ENCODE measurements around the gene SRP9. TPM values are rescaled to one million over a fixed set of nuclear protein-coding genes. Genes with fewer than 3 reads are reported as not detected.

The SRP9 gene
- total RNA-seq, 1 donor from 2014 or later = 120 TPM

DNA sequence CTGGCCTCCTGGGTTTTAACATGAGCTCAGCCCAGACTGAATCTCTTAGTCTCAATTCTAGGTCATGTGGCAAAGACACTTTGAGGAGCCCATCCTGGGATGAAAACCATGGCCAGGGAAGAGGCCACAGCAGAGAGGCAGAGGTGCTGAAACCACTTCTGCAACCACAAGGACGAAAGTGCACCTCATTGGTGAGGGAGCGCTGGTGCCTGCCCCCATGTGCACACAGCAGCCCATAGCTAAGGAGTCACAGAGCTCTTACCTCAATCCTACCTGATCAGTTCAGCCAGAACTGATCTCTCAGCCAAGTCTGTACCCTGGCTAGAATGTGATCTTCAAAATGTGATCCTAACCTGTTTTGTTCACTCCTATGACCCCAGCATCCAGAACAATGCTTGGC is 32.9 kb upstream of the SRP9 start:
- Histone ChIP-seq H3K27ac (no peak overlapping the region), H3K4me1 (peaks cover 29% of the 10 kb centered on the region)
- intact Hi-C loops (cut with DNase I) = no loop called here

DNA sequence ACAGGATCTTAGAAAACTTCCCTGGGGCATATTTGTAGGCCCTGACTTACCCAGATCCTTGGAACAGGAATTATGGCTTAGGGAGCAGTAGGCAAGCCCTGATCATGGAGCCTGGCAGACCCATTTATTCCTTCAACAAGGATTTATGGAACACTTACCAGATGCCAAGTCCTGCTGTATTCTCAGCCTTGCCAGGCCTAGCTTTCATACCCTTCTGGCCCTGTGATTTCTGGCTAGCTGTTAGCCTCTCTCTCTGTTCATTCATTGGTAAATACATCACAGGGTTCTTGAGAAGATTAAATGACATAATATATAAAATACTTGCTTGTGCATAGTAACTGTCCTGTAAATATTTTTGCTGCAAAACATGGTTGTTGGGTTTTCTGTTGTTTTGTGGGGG is 32.4 kb upstream of the SRP9 start:
- TF ChIP-seq POLR2AphosphoS5 (IDR thresholded peaks at IDR 0.05; ENCODE audit: insufficient read depth in 1 of 2, low read depth in 1 of 2) (no peak), POLR2A (IDR thresholded peaks at IDR 0.05) (no peak)
- TF ChIP-seq, protein P1, sequence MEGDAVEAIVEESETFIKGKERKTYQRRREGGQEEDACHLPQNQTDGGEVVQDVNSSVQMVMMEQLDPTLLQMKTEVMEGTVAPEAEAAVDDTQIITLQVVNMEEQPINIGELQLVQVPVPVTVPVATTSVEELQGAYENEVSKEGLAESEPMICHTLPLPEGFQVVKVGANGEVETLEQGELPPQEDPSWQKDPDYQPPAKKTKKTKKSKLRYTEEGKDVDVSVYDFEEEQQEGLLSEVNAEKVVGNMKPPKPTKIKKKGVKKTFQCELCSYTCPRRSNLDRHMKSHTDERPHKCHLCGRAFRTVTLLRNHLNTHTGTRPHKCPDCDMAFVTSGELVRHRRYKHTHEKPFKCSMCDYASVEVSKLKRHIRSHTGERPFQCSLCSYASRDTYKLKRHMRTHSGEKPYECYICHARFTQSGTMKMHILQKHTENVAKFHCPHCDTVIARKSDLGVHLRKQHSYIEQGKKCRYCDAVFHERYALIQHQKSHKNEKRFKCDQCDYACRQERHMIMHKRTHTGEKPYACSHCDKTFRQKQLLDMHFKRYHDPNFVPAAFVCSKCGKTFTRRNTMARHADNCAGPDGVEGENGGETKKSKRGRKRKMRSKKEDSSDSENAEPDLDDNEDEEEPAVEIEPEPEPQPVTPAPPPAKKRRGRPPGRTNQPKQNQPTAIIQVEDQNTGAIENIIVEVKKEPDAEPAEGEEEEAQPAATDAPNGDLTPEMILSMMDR (IDR thresholded peaks at IDR 0.05) = no peak
- Histone ChIP-seq H3K9me3 (no peaks in the 10 kb centered on the region), H3K36me3 (no peaks in the 10 kb centered on the region), H3K27ac (peak overlapping the region; percentile 78), H3K4me1 (peaks cover 29% of the 10 kb centered on the region), H3K4me3 (no peak overlapping the region), H3K27me3 (no peaks in the 10 kb centered on the region)
- DNase-seq (ENCODE audit: extremely low spot score in 2 of 2) = no peak
- intact Hi-C loops (cut with DNase I) = no loop called here

More for the DNA sequence above, 32.9 kb upstream of the SRP9 start:
- DNase-seq (ENCODE audit: extremely low spot score in 2 of 2) = no peak
- no peak overlapping the region for H3K4me3 ChIP-seq
- H3K27me3 ChIP-seq = no peaks in the 10 kb centered on the region
- TF ChIP-seq POLR2A (IDR thresholded peaks at IDR 0.05) (no peak), POLR2AphosphoS5 (IDR thresholded peaks at IDR 0.05; ENCODE audit: insufficient read depth in 1 of 2, low read depth in 1 of 2) (no peak)
- TF ChIP-seq, protein P1 (IDR thresholded peaks at IDR 0.05) = no peak
- no peaks in the 10 kb centered on the region for H3K36me3 ChIP-seq
- no peaks in the 10 kb centered on the region for H3K9me3 ChIP-seq

DNA sequence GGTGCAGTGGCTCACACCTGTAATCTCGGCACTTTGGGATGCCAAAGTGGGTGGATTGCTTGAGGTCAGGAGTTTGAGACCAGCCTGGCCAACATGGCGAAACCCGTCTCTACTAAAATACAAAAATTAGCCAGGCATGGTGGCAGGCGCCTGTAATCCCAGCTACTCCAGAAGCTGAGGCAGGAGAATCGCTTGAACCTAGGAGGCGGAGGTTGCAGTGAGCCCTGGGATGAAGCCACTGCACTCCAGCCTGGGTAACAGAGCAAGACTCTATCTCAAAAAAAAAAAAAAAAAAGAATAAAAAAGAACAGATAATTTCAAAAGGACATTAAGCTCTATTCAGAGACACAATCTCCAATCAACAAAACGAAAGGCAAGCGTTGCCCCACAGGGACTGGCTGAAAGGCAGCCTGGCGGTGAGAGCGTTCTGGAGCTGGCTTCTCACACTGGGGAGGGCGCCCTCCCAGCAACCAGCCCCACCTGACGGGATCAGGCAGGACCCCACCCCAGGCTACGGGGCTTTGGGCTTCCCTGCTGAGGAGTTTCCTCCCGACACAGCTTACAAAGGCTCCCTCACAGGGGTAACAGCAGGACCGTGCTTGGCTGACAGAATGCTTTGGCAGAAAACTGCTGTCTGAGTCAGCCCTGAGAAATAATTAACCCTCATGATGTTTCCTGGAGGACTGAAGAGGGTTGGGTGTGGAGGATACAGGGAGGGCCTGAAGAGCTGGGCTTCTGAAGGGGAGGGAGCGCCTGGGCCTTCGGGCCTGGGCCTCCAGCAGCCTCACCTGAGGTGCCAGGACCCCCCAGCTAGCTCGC is 31.1 kb upstream of the SRP9 start:
- Histone ChIP-seq H3K4me3 (peak overlapping the region; percentile 31 to 48), H3K27ac (peak overlapping the region; percentile 78), H3K36me3 (no peaks in the 10 kb centered on the region), H3K27me3 (no peaks in the 10 kb centered on the region), H3K9me3 (no peaks in the 10 kb centered on the region), H3K4me1 (peaks cover 29% of the 10 kb centered on the region)
- no peak for DNase-seq (ENCODE audit: extremely low spot score in 2 of 2)
- TF ChIP-seq POLR2A (IDR thresholded peaks at IDR 0.05) (no peak), POLR2AphosphoS5 (IDR thresholded peaks at IDR 0.05; ENCODE audit: insufficient read depth in 1 of 2, low read depth in 1 of 2) (peak; percentile 86)
- TF ChIP-seq, protein P1 (IDR thresholded peaks at IDR 0.05) = no peak
- intact Hi-C loops (cut with DNase I) = no loop called here

DNA sequence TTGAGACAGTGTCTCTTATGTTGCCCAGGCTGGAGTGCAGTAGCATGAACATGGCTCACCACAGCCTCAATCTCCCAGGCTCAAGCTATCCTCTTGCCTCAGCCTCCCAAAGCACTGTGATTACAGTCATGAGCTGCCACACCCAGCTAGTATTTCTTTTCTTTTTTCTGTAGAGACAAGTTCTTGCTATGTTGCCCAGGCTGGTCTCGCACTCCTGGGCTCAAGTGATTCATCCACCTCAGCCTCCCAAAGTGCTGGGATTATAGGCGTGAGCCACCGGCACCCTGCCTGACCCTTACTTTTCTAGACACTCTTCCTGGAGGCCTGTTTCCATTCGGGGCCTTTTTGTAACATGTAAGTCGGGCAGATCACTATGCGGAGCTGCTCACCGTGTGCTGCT is 30.1 kb upstream of the SRP9 start:
- Histone ChIP-seq H3K4me3 (no peak overlapping the region), H3K4me1 (peaks cover 29% of the 10 kb centered on the region), H3K36me3 (no peaks in the 10 kb centered on the region), H3K27me3 (no peaks in the 10 kb centered on the region), H3K9me3 (no peaks in the 10 kb centered on the region), H3K27ac (peak overlapping the region; percentile 78)
- intact Hi-C loops (cut with DNase I) = no loop called here
- DNase-seq (ENCODE audit: extremely low spot score in 2 of 2) = no peak
- TF ChIP-seq POLR2AphosphoS5 (IDR thresholded peaks at IDR 0.05; ENCODE audit: insufficient read depth in 1 of 2, low read depth in 1 of 2) = no peak
- TF ChIP-seq, protein P1 (IDR thresholded peaks at IDR 0.05) = no peak
- TF ChIP-seq POLR2A (IDR thresholded peaks at IDR 0.05) = no peak

DNA sequence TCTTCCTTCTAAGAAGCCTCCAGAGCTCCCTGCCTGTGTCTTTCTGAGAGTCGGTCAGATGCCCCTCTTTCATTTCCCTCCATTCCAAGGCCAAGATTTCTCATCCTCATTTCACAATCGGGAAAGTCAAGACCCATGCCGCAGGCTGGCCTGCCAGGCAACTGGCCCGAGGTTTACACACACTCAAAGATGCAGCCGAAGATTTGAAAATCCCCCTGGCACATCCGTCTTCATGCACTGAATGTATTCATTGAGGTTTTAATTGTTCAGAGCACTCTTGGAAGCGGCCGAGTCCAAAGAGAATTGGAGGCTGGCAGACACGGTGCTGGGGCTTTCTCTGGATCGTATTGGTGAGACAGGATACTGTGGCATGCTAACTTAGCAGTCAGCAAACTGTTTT is 29.1 kb upstream of the SRP9 start:
- DNase-seq (ENCODE audit: extremely low spot score in 2 of 2) = no peak
- H3K9me3 ChIP-seq = no peaks in the 10 kb centered on the region
- H3K27me3 ChIP-seq = no peaks in the 10 kb centered on the region
- no peak overlapping the region for H3K27ac ChIP-seq
- TF ChIP-seq POLR2A (IDR thresholded peaks at IDR 0.05) (no peak), POLR2AphosphoS5 (IDR thresholded peaks at IDR 0.05; ENCODE audit: insufficient read depth in 1 of 2, low read depth in 1 of 2) (no peak)
- TF ChIP-seq, protein P1 (IDR thresholded peaks at IDR 0.05) = no peak
- H3K4me1 ChIP-seq = peaks cover 29% of the 10 kb centered on the region
- H3K36me3 ChIP-seq = no peaks in the 10 kb centered on the region
- intact Hi-C loops (cut with DNase I) = no loop called here
- no peak overlapping the region for H3K4me3 ChIP-seq
